Measurements from ENCODE around the gene SEMA4G. TPM values are rescaled to one million over a fixed set of nuclear protein-coding genes. Genes with fewer than 3 reads are reported as not detected.

SEMA4G gene
- polyA plus RNA-seq, 3 donors: 49.8 to 67.6 (median 61.7) TPM

Other genes starting within 250 kb of the SEMA4G start
- 100 to 1,000 TPM; 175 to 250 (median 236) TPM for gene PAX2, start 223.9 kb upstream of the SEMA4G start, polyA plus RNA-seq (ENCODE audit: insufficient read length in 3 of 3)
- gene SLF2, start 56.5 kb upstream of the SEMA4G start, polyA plus RNA-seq (ENCODE audit: insufficient read length in 3 of 3): 10 to 100 TPM; 29.9 to 47.6 (median 44.8) TPM
- gene MRPL43, start 18.0 kb downstream of the SEMA4G start, polyA plus RNA-seq (ENCODE audit: insufficient read length in 3 of 3): 100 to 1,000 TPM in 2 of 3 donors, 10 to 100 TPM in 1; 94.5 to 128 (median 103) TPM
- 10 to 100 TPM; 14.3 to 17.9 (median 16.7) TPM for gene TWNK, start 18.0 kb downstream of the SEMA4G start, polyA plus RNA-seq (ENCODE audit: insufficient read length in 3 of 3)
- gene LZTS2, start 30.3 kb downstream of the SEMA4G start, polyA plus RNA-seq (ENCODE audit: insufficient read length in 3 of 3): 10 to 100 TPM; 70.0 to 80.1 (median 76.2) TPM
- 1 to 10 TPM; 2.8 to 5.6 (median 3.2) TPM for gene PDZD7, start 61.6 kb downstream of the SEMA4G start, polyA plus RNA-seq (ENCODE audit: insufficient read length in 3 of 3)
- 10 to 100 TPM; 20.4 to 31.1 (median 26.9) TPM for gene SFXN3, start 61.7 kb downstream of the SEMA4G start, polyA plus RNA-seq (ENCODE audit: insufficient read length in 3 of 3)
- 10 to 100 TPM; 10.1 to 13.6 (median 10.5) TPM for gene KAZALD1, start 92.5 kb downstream of the SEMA4G start, polyA plus RNA-seq (ENCODE audit: insufficient read length in 3 of 3)
- under 1 TPM in 2 of 3 donors, not detected in 1; 0.05 to 0.11 TPM for gene TLX1, start 161.8 kb downstream of the SEMA4G start, polyA plus RNA-seq (ENCODE audit: insufficient read length in 3 of 3)

Measured in renal pelvis (tissue), 3 donors.